Ishikawa (cell line): Measurements from ENCODE around the gene MDM4.

ENCODE experiments used
- CEBPB ChIP-seq: IDR thresholded peaks from 2 replicates; pipeline ENCODE4 v1.6.1; 2012
- CREB1 ChIP-seq: IDR thresholded peaks from 2 replicates; pipeline ENCODE4 v1.6.1; 2012; ENCODE audit warnings: low read depth
- EGR1 ChIP-seq: IDR thresholded peaks from 2 replicates; pipeline ENCODE4 v1.6.1; 2012
- EP300 ChIP-seq: IDR thresholded peaks from 2 replicates; pipeline ENCODE4 v1.6.1; 2012; ENCODE audit warnings: borderline replicate concordance
- FOXM1 ChIP-seq: IDR thresholded peaks from 2 replicates; pipeline ENCODE4 v1.6.1; 2012; ENCODE audit warnings: low read depth, borderline replicate concordance
- NFIC ChIP-seq: IDR thresholded peaks from 2 replicates; pipeline ENCODE4 v1.6.1; 2012
- RAD21 ChIP-seq: IDR thresholded peaks from 2 replicates; pipeline ENCODE4 v1.6.1; 2012; ENCODE audit warnings: low read depth
- REST ChIP-seq: IDR thresholded peaks from 2 replicates; pipeline ENCODE4 v1.6.1; 2012; ENCODE audit warnings: low read depth, mild to moderate bottlenecking
- TAF1 ChIP-seq: IDR thresholded peaks from 2 replicates; pipeline ENCODE4 v1.6.1; 2012; ENCODE audit warnings: low read depth, mild to moderate bottlenecking
- TCF12 ChIP-seq: IDR thresholded peaks from 2 replicates; pipeline ENCODE4 v1.6.1; 2012; ENCODE audit warnings: low read depth
- TEAD4 ChIP-seq: IDR thresholded peaks from 2 replicates; pipeline ENCODE4 v1.6.1; 2012
- USF1 ChIP-seq: IDR thresholded peaks from 2 replicates; pipeline ENCODE4 v1.6.1; 2012
- YY1 ChIP-seq: IDR thresholded peaks from 2 replicates; pipeline ENCODE4 v1.6.1; 2012; ENCODE audit warnings: low read depth
- ZBTB7A ChIP-seq: IDR thresholded peaks from 2 replicates; pipeline ENCODE4 v1.6.1; 2012; ENCODE audit warnings: low read depth
- TF ChIP-seq, protein P1 (sequence below): IDR thresholded peaks from 2 replicates; pipeline ENCODE4 v1.6.1; 2012

The MDM4 gene

DNA sequence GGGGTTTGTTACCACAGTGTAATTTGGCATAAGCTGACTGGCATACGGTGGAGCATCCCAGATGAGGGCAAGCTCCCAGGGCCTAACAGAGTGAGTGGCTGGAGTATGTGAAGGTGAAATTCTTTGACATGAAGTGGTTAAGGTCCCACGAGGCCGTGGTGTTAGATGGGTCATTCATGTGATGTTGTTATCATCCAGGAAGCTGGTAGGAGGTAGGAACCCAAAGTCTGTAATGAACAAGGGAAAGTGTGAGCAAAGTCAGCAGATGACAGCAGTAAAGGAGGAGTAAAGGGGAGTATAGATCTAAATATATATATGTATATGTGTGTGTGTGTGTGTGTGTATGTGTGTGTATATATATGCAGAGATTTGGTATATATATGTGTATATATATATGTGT is 47.6 kb downstream of the MDM4 start:
- TF ChIP-seq EP300 (no peak), TCF12 (no peak), YY1 (no peak), NFIC (no peak), REST (no peak), CEBPB (no peak)
- TF ChIP-seq, protein P1, sequence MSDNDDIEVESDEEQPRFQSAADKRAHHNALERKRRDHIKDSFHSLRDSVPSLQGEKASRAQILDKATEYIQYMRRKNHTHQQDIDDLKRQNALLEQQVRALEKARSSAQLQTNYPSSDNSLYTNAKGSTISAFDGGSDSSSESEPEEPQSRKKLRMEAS, result no peak

- TF ChIP-seq, protein P1, result no peak
- no peak for TF ChIP-seq USF1
- no peak for TF ChIP-seq FOXM1
- TF ChIP-seq TEAD4, result no peak
- no peak for TF ChIP-seq EP300
- no peak for TF ChIP-seq CREB1
- TF ChIP-seq ZBTB7A, result no peak
- no peak for TF ChIP-seq NFIC
- TF ChIP-seq EGR1, result no peak
- TF ChIP-seq TCF12, result no peak
- no peak for TF ChIP-seq YY1
- TF ChIP-seq TAF1, result no peak
- no peak for TF ChIP-seq RAD21
- no peak for TF ChIP-seq CEBPB
Observed at GRCh38 chr1:204564835-204565234, 48.6 kb downstream of the MDM4 start.

DNA sequence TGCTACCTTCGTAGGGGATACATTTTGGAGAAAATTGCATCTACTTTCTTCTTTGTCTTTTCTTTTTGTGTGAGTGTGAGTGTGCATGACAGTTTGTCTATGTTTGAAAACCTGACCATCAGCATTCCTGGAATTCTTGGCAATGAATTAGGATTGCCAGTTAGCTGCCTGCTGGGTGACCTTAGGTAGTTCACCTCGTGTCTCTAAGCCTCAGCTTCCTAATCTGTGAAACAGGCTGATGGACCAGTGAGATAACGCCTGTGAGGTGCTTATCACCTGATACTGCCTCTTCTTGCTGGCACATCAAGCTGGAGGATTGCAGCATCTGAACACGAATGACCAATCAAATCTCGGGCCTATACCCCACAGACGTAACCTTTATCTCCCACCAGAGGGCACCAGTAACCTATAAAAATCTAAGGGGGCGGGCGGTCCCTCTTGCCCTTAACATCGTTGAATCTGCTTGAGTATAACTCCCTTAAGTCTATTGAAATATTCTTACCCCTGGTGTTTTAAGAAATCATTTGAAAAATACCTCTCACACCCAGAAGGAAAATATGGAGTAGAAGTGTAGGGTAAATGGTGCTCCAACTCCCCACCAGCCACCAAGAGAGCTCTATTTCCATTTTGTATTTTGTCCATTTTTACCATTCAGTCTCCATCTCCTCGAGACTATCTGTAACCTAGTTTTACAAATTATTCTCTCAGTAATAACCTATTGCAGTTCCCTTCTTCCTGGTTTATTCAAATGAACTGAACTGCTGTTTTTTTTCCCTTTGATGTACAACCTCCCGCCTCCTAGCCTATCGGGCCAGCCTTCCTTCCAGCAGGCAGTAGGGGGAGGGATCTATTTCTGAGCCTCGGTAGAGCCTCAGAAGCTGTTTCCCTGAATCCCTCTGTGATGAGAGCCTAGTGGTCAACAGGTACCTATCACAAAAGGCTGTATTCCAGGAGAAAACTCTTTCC is 49.7 kb downstream of the MDM4 start:
- no peak for TF ChIP-seq USF1
- peak; percentile 97 for TF ChIP-seq NFIC
- TF ChIP-seq RAD21, result peak; percentile 76
- TF ChIP-seq FOXM1, result peak; percentile 93
- no peak for TF ChIP-seq CREB1
- TF ChIP-seq ZBTB7A, result no peak
- no peak for TF ChIP-seq TAF1
- peak; percentile 100 for TF ChIP-seq TEAD4
- TF ChIP-seq EP300, result peak; percentile 79
- TF ChIP-seq YY1, result peak; percentile 53; the same call in 1 of the 2 replicates
- TF ChIP-seq CEBPB, result peak; percentile 52; the same call in 1 of the 2 replicates
- TF ChIP-seq TCF12, result peak; percentile 86
- TF ChIP-seq REST, result no peak
- TF ChIP-seq, protein P1, result peak; percentile 80
- no peak for TF ChIP-seq EGR1

- TF ChIP-seq TEAD4, result no peak
- TF ChIP-seq, protein P1, result no peak
Observed at GRCh38 chr1:204566583-204566955, 50.4 kb downstream of the MDM4 start.

DNA sequence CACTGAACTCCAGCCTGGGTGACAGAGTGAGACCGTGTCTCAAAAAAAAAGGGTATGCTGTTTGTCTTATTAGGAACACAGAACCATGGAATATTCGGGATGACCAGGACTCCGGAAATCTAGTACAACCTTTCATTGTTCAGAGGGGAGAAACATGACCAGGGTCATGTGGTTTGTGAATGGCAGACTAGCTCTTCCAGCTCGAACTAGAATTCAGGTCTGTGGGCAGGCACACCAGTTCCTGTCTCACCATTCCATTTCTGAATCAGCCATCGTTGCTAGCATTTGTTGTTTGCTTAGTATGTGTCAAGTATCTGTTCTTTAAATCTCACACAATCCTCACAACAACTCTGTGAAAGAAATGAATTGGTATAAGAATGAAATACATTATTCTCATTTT is 50.9 kb downstream of the MDM4 start:
- no peak for TF ChIP-seq EGR1
- no peak for TF ChIP-seq REST
- no peak for TF ChIP-seq TAF1
- no peak for TF ChIP-seq CEBPB
- TF ChIP-seq, protein P1, result no peak
- no peak for TF ChIP-seq YY1
- TF ChIP-seq RAD21, result no peak
- no peak for TF ChIP-seq ZBTB7A
- TF ChIP-seq TCF12, result no peak
- TF ChIP-seq CREB1, result no peak
- no peak for TF ChIP-seq NFIC
- TF ChIP-seq TEAD4, result no peak
- no peak for TF ChIP-seq EP300
- TF ChIP-seq FOXM1, result no peak
- no peak for TF ChIP-seq USF1
